Measurements from ENCODE around the gene PNPO.

DNA sequence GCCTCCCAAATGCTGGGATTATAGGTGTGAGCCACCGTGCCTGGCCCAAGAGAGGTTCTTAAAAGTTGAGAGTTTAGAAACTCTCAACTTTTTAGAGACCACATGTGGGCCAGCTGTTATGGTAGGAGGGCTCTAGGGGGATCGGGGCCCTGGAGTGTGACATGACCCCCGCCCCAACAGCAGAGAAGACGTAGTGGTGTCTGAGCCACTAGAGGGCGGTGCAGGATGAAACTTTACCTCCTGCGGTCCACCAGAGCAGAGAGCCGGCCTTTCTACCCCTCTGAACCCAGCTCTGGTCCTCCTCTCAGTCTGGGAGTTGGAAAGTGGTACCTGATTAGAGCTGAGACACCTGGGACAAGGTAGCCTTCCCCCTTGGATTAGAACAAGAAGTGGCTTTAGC is 37.0 kb downstream of the PNPO start:
- TF ChIP-seq, protein P1, sequence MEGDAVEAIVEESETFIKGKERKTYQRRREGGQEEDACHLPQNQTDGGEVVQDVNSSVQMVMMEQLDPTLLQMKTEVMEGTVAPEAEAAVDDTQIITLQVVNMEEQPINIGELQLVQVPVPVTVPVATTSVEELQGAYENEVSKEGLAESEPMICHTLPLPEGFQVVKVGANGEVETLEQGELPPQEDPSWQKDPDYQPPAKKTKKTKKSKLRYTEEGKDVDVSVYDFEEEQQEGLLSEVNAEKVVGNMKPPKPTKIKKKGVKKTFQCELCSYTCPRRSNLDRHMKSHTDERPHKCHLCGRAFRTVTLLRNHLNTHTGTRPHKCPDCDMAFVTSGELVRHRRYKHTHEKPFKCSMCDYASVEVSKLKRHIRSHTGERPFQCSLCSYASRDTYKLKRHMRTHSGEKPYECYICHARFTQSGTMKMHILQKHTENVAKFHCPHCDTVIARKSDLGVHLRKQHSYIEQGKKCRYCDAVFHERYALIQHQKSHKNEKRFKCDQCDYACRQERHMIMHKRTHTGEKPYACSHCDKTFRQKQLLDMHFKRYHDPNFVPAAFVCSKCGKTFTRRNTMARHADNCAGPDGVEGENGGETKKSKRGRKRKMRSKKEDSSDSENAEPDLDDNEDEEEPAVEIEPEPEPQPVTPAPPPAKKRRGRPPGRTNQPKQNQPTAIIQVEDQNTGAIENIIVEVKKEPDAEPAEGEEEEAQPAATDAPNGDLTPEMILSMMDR (IDR thresholded peaks at IDR 0.05; ENCODE audit: poor library complexity) = peak; percentile 77
- TF ChIP-seq EZH2 (IDR thresholded peaks at IDR 0.05; ENCODE audit: borderline replicate concordance) = no peak
- no peak for TF ChIP-seq EZH2phosphoT487 (IDR thresholded peaks at IDR 0.05; ENCODE audit: low read depth, severe bottlenecking, unreplicated experiment)

Measured in hepatocyte (in vitro differentiated cells).